Sigmoid colon (tissue), 7 donors: ENCODE data around the gene ASTN1. TPM values are rescaled to one million over a fixed set of nuclear protein-coding genes. Genes with fewer than 3 reads are reported as not detected.

ENCODE experiments used
- DNase-seq: peaks from one replicate; pipeline ENCODE4 v3.0.0-alpha.2; 2019
- H3K27ac ChIP-seq, 4 donors: fragments of 200-600 bp; sonication (generic); one replicate each; pipeline ENCODE4 v1.5.1; 2016 to 2019; ENCODE audit warnings: mild to moderate bottlenecking in 1 of 4
- H3K27me3 ChIP-seq, 3 donors: fragments of 200-600 bp; sonication (generic); one replicate each; pipeline ENCODE4 v1.5.1; 2019; ENCODE audit warnings: mild to moderate bottlenecking in 1 of 3
- H3K36me3 ChIP-seq, 4 donors: fragments of 200-600 bp; sonication (generic); one replicate each; pipeline ENCODE4 v1.5.1; 2016 to 2019
- H3K4me1 ChIP-seq, 4 donors: fragments of 200-600 bp; sonication (generic); one replicate each; pipeline ENCODE4 v1.5.1; 2017 to 2019
- H3K4me3 ChIP-seq, 4 donors: fragments of 200-600 bp; sonication (generic); one replicate each; pipeline ENCODE4 v1.5.1; 2017 to 2019; ENCODE audit warnings: mild to moderate bottlenecking in 2 of 4, moderate library complexity in 1 of 4
- H3K9me3 ChIP-seq, 4 donors: fragments of 200-600 bp in 3 of 4; sonication (generic) in 3 of 4; one replicate each; pipeline versions ENCODE4 v1.5.1 to v1.6.1; 2013 to 2019
- CTCF ChIP-seq, 4 experiments: fragments of 450-650 bp in 3 of 4; fragments of 200-600 bp in 1 of 4; IDR thresholded peaks; one replicate each; pipeline ENCODE4 v1.5.1; 2016 to 2019; ENCODE audit warnings: antibody characterized with exemption in 4 of 4, mild to moderate bottlenecking in 3 of 4, moderate library complexity in 2 of 4
- EP300 ChIP-seq, 4 donors: sonication (generic); formaldehyde crosslinking; IDR thresholded peaks; one replicate each; pipeline ENCODE4 v1.6.1; 2017; ENCODE audit warnings: antibody characterized with exemption in 4 of 4
- POLR2A ChIP-seq, 2 donors: fragments of 450-650 bp; IDR thresholded peaks; one replicate each; pipeline ENCODE4 v1.6.1; 2016; ENCODE audit warnings: antibody characterized with exemption in 2 of 2, mild to moderate bottlenecking in 2 of 2, moderate library complexity in 2 of 2
- POLR2AphosphoS5 ChIP-seq, 4 donors: sonication (generic); formaldehyde crosslinking; IDR thresholded peaks; one replicate each; pipeline ENCODE4 v1.6.1; 2017; ENCODE audit warnings: antibody characterized with exemption in 4 of 4
- WGBS, 2 donors: extraction: QIAGEN DNeasy Blood & Tissue Kit; methylation state at CpG; one replicate each; pipeline ENCODE4 v1.1.7; 2013; 5-methylcytosine and 5-hydroxymethylcytosine counted together
- intact Hi-C: fragments of 100-400 bp; cut with DNase I; formaldehyde crosslinking; loops from one replicate; pipeline ENCODE4 v1.15.1; 2023
- polyA plus RNA-seq, 3 donors: library from polyadenylated mRNA; stranded (reverse); fragments of 200-250 nt; gene quantifications; one replicate each; pipeline ENCODE4 v1.2.3, GENCODE V29; 2013
- total RNA-seq, 4 donors: library from RNA; depleted of rRNA; stranded (reverse); fragments of >200 nt; gene quantifications; one replicate each; pipeline ENCODE4 v1.1.0, GENCODE V29; 2016
- donor health status: healthy with polysubstance abuse.
- donor health status: Bipolar disorder and iron deficiency.
- donor health status: healthy.

The ASTN1 gene
- total and polyA plus RNA-seq, 7 donors: 0.49 to 2.2 (median 1.4) TPM; not detected in 2

GRCh38 chr1:177091040-177091439, 73.5 kb downstream of the ASTN1 start:
- TF ChIP-seq EP300 (IDR thresholded peaks at IDR 0.05): no peak
- no peak for TF ChIP-seq POLR2A (IDR thresholded peaks at IDR 0.05)
- TF ChIP-seq POLR2AphosphoS5 (IDR thresholded peaks at IDR 0.05): no peak
- TF ChIP-seq CTCF (IDR thresholded peaks at IDR 0.05): no peak
- WGBS, 2 donors: 43 to 75% methylated on average over 1 of the region's 1 CpG
- no peaks in the 10 kb centered on the region for H3K27me3 ChIP-seq
- no peaks in the 10 kb centered on the region for H3K4me1 ChIP-seq
- no peaks in the 10 kb centered on the region for H3K36me3 ChIP-seq
- intact Hi-C loops: no loop called here
- no peak overlapping the region for H3K4me3 ChIP-seq
- H3K27ac ChIP-seq: no peak overlapping the region
- no peak for DNase-seq
- H3K9me3 ChIP-seq: no peaks in the 10 kb centered on the region

- Histone ChIP-seq H3K27ac (no peak overlapping the region), H3K9me3 (no peaks in the 10 kb centered on the region), H3K36me3 (no peaks in the 10 kb centered on the region), H3K4me1 (no peaks in the 10 kb centered on the region), H3K4me3 (no peak overlapping the region), H3K27me3 (no peaks in the 10 kb centered on the region)
- no peak for DNase-seq
- WGBS, 2 donors: 48 to 60% methylated on average over 5 of the region's 5 CpGs
- TF ChIP-seq EP300 (IDR thresholded peaks at IDR 0.05): no peak
- no peak for TF ChIP-seq POLR2A (IDR thresholded peaks at IDR 0.05)
- no peak for TF ChIP-seq CTCF (IDR thresholded peaks at IDR 0.05)
- TF ChIP-seq POLR2AphosphoS5 (IDR thresholded peaks at IDR 0.05): no peak
- intact Hi-C loops: no loop called here
These were observed 75.5 kb downstream of the ASTN1 start for GRCh38 chr1:177088966-177089365.

- intact Hi-C loops: no loop called here
- WGBS, 2 donors: 83 to 88% methylated on average over 5 of the region's 5 CpGs
- H3K27ac ChIP-seq: no peak overlapping the region
- no peak overlapping the region for H3K4me3 ChIP-seq
- no peak for TF ChIP-seq POLR2AphosphoS5 (IDR thresholded peaks at IDR 0.05)
- TF ChIP-seq EP300 (IDR thresholded peaks at IDR 0.05): no peak
- TF ChIP-seq CTCF (IDR thresholded peaks at IDR 0.05): no peak
- no peak for TF ChIP-seq POLR2A (IDR thresholded peaks at IDR 0.05)
- no peaks in the 10 kb centered on the region for H3K36me3 ChIP-seq
- no peak for DNase-seq
- H3K27me3 ChIP-seq: no peaks in the 10 kb centered on the region
- H3K9me3 ChIP-seq: no peaks in the 10 kb centered on the region
- no peaks in the 10 kb centered on the region for H3K4me1 ChIP-seq
These were observed 81.4 kb downstream of the ASTN1 start for GRCh38 chr1:177082855-177083693.

GRCh38 chr1:177080564-177080963, 83.9 kb downstream of the ASTN1 start:
- TF ChIP-seq EP300 (IDR thresholded peaks at IDR 0.05) (no peak), POLR2AphosphoS5 (IDR thresholded peaks at IDR 0.05) (no peak), CTCF (IDR thresholded peaks at IDR 0.05) (no peak), POLR2A (IDR thresholded peaks at IDR 0.05) (no peak)
- 70 to 75% methylated on average over 4 of the region's 4 CpGs for WGBS, 2 donors
- DNase-seq: no peak

More at GRCh38 chr1:177080564-177080963, 83.9 kb downstream of the ASTN1 start:
- Histone ChIP-seq H3K4me1 (no peaks in the 10 kb centered on the region), H3K4me3 (no peak overlapping the region), H3K9me3 (no peaks in the 10 kb centered on the region), H3K36me3 (no peaks in the 10 kb centered on the region), H3K27ac (no peak overlapping the region), H3K27me3 (no peaks in the 10 kb centered on the region)
- intact Hi-C loops: no loop called here
